HEK293 (cell line): ENCODE measurements around the gene EHD1.

Experiments
- BCL11B ChIP-seq: fragments of 450-650 bp; formaldehyde crosslinking; IDR thresholded peaks from 2 replicates; pipeline ENCODE4 v1.5.1; 2016; ENCODE audit warnings: low read depth, missing biosample characterization, missing genetic modification characterization
- EGR2 ChIP-seq: fragments of 450-650 bp; formaldehyde crosslinking; IDR thresholded peaks from 2 replicates; pipeline ENCODE4 v1.5.1; 2016; ENCODE audit warnings: low read depth, missing biosample characterization, missing genetic modification characterization
- HOXD13 ChIP-seq: sonication (generic); formaldehyde crosslinking; IDR thresholded peaks from 2 replicates; pipeline ENCODE4 v1.8.0; 2022; ENCODE audit warnings: missing genetic modification reagents, borderline replicate concordance
- IKZF3 ChIP-seq: fragments of 450-650 bp; IDR thresholded peaks from 2 replicates; pipeline ENCODE4 v1.5.0; 2018; ENCODE audit warnings: missing biosample characterization, mild to moderate bottlenecking, missing genetic modification characterization, moderate library complexity
- KLF9 ChIP-seq: fragments of 450-650 bp; formaldehyde crosslinking; IDR thresholded peaks from 2 replicates; pipeline ENCODE4 v1.5.1; 2016; ENCODE audit warnings: missing biosample characterization, missing genetic modification characterization, low read depth
- TRIM28 ChIP-seq: IDR thresholded peaks from 2 replicates; pipeline ENCODE4 v1.6.1; 2011; ENCODE audit warnings: low read length, control low read depth, borderline replicate concordance
- YY1 ChIP-seq: fragments of 450-650 bp; formaldehyde crosslinking; IDR thresholded peaks from 2 replicates; pipeline ENCODE4 v1.5.1; 2018; ENCODE audit warnings: missing biosample characterization, missing genetic modification characterization
- ZBTB1 ChIP-seq: fragments of 450-650 bp; formaldehyde crosslinking; IDR thresholded peaks from 2 replicates; pipeline ENCODE4 v1.5.1; 2016; ENCODE audit warnings: missing biosample characterization, missing genetic modification characterization
- ZBTB48 ChIP-seq: fragments of 450-650 bp; formaldehyde crosslinking; IDR thresholded peaks from 2 replicates; pipeline ENCODE4 v1.5.1; 2016; ENCODE audit warnings: missing biosample characterization, missing genetic modification characterization
- ZBTB8A ChIP-seq: fragments of 450-650 bp; formaldehyde crosslinking; IDR thresholded peaks from 2 replicates; pipeline ENCODE4 v1.5.1; 2016; ENCODE audit warnings: missing biosample characterization, missing genetic modification characterization
- ZEB2 ChIP-seq: fragments of 450-650 bp; formaldehyde crosslinking; IDR thresholded peaks from 2 replicates; pipeline ENCODE4 v1.5.1; 2016; ENCODE audit warnings: missing biosample characterization, missing genetic modification characterization
- ZFHX2 ChIP-seq: fragments of 450-650 bp; formaldehyde crosslinking; conservative IDR thresholded peaks from 2 replicates; pipeline ENCODE4 v1.5.1; 2016; ENCODE audit warnings: missing biosample characterization, missing genetic modification characterization
- ZFP41 ChIP-seq: fragments of 450-650 bp; formaldehyde crosslinking; IDR thresholded peaks from 2 replicates; pipeline ENCODE4 v1.5.1; 2016; ENCODE audit warnings: missing biosample characterization, missing genetic modification characterization, borderline replicate concordance
- ZNF10 ChIP-seq: fragments of 450-650 bp; formaldehyde crosslinking; IDR thresholded peaks from 2 replicates; pipeline ENCODE4 v1.5.1; 2017; ENCODE audit warnings: missing biosample characterization, missing genetic modification characterization
- ZNF169 ChIP-seq: fragments of 450-650 bp; formaldehyde crosslinking; IDR thresholded peaks from 2 replicates; pipeline ENCODE4 v1.5.1; 2016; ENCODE audit warnings: missing biosample characterization, missing genetic modification characterization
- ZNF214 ChIP-seq: fragments of 450-650 bp; formaldehyde crosslinking; IDR thresholded peaks from 2 replicates; pipeline ENCODE4 v1.5.1; 2017; ENCODE audit warnings: missing biosample characterization, mild to moderate bottlenecking, missing genetic modification characterization, borderline replicate concordance
- ZNF221 ChIP-seq: fragments of 450-650 bp; formaldehyde crosslinking; IDR thresholded peaks from 2 replicates; pipeline ENCODE4 v1.5.1; 2017; ENCODE audit warnings: missing biosample characterization, missing genetic modification characterization, borderline replicate concordance
- ZNF23 ChIP-seq: fragments of 450-650 bp; formaldehyde crosslinking; IDR thresholded peaks from 2 replicates; pipeline ENCODE4 v1.5.1; 2016; ENCODE audit warnings: missing biosample characterization, missing genetic modification characterization, borderline replicate concordance
- ZNF266 ChIP-seq: fragments of 450-650 bp; formaldehyde crosslinking; IDR thresholded peaks from 2 replicates; pipeline ENCODE4 v1.5.1; 2016; ENCODE audit warnings: missing biosample characterization, missing genetic modification characterization, low read depth
- ZNF366 ChIP-seq: fragments of 450-650 bp; formaldehyde crosslinking; conservative IDR thresholded peaks from 2 replicates; pipeline ENCODE4 v1.5.1; 2016; ENCODE audit warnings: missing biosample characterization, missing genetic modification characterization
- ZNF529 ChIP-seq: fragments of 450-650 bp; formaldehyde crosslinking; IDR thresholded peaks from 2 replicates; pipeline ENCODE4 v1.5.1; 2017; ENCODE audit warnings: missing genetic modification characterization, missing biosample characterization; ENCODE audit not compliant: insufficient replicate concordance
- ZNF558 ChIP-seq: fragments of 450-650 bp; formaldehyde crosslinking; IDR thresholded peaks from 2 replicates; pipeline ENCODE4 v1.5.1; 2016; ENCODE audit warnings: missing biosample characterization, missing genetic modification characterization
- ZNF560 ChIP-seq: fragments of 450-650 bp; formaldehyde crosslinking; IDR thresholded peaks from 2 replicates; pipeline ENCODE4 v1.5.1; 2017; ENCODE audit warnings: missing biosample characterization, missing genetic modification characterization, borderline replicate concordance
- ZNF585B ChIP-seq: fragments of 450-650 bp; formaldehyde crosslinking; IDR thresholded peaks from 2 replicates; pipeline ENCODE4 v1.5.1; 2016; ENCODE audit warnings: missing biosample characterization, missing genetic modification characterization
- ZNF654 ChIP-seq: fragments of 450-650 bp; formaldehyde crosslinking; IDR thresholded peaks from 2 replicates; pipeline ENCODE4 v1.5.1; 2016; ENCODE audit warnings: low read depth, missing biosample characterization, missing genetic modification characterization
- ZNF777 ChIP-seq: fragments of 450-650 bp; formaldehyde crosslinking; IDR thresholded peaks from 2 replicates; pipeline ENCODE4 v1.5.1; 2017; ENCODE audit warnings: missing biosample characterization, missing genetic modification characterization, borderline replicate concordance
- TF ChIP-seq, protein P1 (sequence below): fragments of 450-650 bp; formaldehyde crosslinking; IDR thresholded peaks from 2 replicates; pipeline ENCODE4; 2016; ENCODE audit warnings: missing biosample characterization, missing genetic modification characterization
- TF ChIP-seq, protein P2 (sequence below): fragments of 450-650 bp; formaldehyde crosslinking; IDR thresholded peaks from 2 replicates; pipeline ENCODE4 v1.5.1; 2016; ENCODE audit warnings: missing biosample characterization, missing genetic modification characterization
- TF ChIP-seq, protein P3 (sequence below): fragments of 450-650 bp; formaldehyde crosslinking; IDR thresholded peaks from 2 replicates; pipeline ENCODE4 v1.5.1; 2016; ENCODE audit warnings: missing biosample characterization, missing genetic modification characterization, low read depth
- TF ChIP-seq, protein P4 (sequence below): fragments of 450-650 bp; formaldehyde crosslinking; conservative IDR thresholded peaks from 2 replicates; pipeline ENCODE4 v1.5.1; 2016; ENCODE audit warnings: low read depth, missing biosample characterization, missing genetic modification characterization

EHD1 gene

DNA sequence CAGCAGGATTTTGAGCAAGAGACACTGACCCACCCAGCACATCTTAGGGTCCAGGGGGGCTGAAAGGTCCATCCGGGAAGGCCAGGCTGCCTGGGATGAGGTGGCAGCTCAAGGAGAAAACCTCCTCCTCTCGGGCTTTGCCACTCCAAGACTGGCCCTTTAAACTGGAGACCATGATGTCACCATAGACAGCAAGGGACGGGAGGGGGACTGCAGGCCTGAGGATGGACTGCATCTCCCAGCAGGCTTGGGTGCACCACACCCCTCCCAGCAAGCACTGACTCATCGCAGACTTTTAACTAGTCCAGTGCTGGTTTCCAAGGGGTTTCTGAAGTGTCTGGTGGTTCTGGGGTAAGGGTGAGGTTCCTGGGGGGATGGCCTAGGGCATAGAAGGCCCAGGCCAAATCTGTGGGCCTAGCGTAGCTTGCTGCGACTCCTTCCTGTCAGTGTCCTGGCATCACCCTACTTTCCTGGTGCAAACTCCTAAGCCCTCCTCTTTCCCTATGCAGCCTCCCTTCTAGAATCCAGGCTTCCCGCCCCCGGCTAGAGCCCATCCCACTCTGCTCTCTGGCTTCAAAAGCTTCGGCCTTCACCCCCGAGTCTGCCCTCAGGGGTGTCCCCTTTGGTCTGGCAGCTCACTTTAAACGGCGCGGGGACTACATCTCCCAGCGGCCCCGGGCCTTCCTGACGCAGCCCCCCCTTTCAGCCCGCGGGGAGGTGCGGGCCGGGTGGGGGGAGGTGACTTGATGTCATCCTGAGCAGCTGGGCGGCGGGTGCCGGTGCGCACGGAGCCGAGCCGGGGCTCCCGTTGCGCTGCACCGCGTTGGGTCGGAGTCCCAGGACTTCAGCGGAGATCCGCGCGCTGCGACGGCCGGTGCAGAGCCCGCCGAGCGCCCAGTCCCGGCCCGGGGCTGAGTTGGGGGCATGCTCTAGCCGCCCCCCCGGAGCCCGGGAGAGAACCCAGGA is 45.8 kb upstream of the EHD1 start, which contains the start of gene PPP2R5B (continued):
- TF ChIP-seq ZEB2 (peak; percentile 83), ZBTB8A (tag by site-specific recombination) (peak; percentile 75), HOXD13 (CRISPR knock-in tag) (no peak), ZNF214 (tag by site-specific recombination) (no peak), IKZF3 (tag by site-specific recombination) (no peak), ZNF169 (no peak), ZBTB48 (peak; percentile 59), ZNF366 (0 out of 2 replicates have a peak, but pooled peaks have one; percentile 9), ZNF560 (no peak), KLF9 (tag by site-specific recombination) (peak; percentile 92), ZFHX2 (tag by site-specific recombination) (peak; percentile 47; the same call in 1 of the 2 replicates), YY1 (0 out of 2 replicates have a peak, but pooled peaks have one; percentile 12), EGR2 (tag by site-specific recombination) (no peak), ZNF558 (tag by site-specific recombination) (no peak), ZNF10 (tag by site-specific recombination) (no peak), ZNF266 (tag by site-specific recombination) (no peak), ZNF529 (no peak), ZNF777 (no peak), ZFP41 (tag by site-specific recombination) (no peak), ZNF585B (no peak), ZNF221 (tag by site-specific recombination) (no peak), ZBTB1 (tag by site-specific recombination) (no peak), ZNF23 (no peak), TRIM28 (peak; percentile 32; the same call in 1 of the 2 replicates), ZNF654 (tag by site-specific recombination) (no peak), BCL11B (tag by site-specific recombination) (no peak)
- TF ChIP-seq, protein P1, sequence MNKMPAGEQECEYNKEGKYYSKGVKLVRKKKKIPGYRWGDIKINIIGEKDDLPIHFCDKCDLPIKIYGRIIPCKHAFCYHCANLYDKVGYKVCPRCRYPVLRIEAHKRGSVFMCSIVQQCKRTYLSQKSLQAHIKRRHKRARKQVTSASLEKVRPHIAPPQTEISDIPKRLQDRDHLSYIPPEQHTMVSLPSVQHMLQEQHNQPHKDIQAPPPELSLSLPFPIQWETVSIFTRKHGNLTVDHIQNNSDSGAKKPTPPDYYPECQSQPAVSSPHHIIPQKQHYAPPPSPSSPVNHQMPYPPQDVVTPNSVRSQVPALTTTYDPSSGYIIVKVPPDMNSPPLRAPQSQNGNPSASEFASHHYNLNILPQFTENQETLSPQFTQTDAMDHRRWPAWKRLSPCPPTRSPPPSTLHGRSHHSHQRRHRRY (tag by site-specific recombination) = no peak
- TF ChIP-seq, protein P2, sequence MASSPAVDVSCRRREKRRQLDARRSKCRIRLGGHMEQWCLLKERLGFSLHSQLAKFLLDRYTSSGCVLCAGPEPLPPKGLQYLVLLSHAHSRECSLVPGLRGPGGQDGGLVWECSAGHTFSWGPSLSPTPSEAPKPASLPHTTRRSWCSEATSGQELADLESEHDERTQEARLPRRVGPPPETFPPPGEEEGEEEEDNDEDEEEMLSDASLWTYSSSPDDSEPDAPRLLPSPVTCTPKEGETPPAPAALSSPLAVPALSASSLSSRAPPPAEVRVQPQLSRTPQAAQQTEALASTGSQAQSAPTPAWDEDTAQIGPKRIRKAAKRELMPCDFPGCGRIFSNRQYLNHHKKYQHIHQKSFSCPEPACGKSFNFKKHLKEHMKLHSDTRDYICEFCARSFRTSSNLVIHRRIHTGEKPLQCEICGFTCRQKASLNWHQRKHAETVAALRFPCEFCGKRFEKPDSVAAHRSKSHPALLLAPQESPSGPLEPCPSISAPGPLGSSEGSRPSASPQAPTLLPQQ = peak; percentile 83
- TF ChIP-seq, protein P3, sequence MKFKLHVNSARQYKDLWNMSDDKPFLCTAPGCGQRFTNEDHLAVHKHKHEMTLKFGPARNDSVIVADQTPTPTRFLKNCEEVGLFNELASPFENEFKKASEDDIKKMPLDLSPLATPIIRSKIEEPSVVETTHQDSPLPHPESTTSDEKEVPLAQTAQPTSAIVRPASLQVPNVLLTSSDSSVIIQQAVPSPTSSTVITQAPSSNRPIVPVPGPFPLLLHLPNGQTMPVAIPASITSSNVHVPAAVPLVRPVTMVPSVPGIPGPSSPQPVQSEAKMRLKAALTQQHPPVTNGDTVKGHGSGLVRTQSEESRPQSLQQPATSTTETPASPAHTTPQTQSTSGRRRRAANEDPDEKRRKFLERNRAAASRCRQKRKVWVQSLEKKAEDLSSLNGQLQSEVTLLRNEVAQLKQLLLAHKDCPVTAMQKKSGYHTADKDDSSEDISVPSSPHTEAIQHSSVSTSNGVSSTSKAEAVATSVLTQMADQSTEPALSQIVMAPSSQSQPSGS (tag by site-specific recombination) = peak; percentile 96
- TF ChIP-seq, protein P4, sequence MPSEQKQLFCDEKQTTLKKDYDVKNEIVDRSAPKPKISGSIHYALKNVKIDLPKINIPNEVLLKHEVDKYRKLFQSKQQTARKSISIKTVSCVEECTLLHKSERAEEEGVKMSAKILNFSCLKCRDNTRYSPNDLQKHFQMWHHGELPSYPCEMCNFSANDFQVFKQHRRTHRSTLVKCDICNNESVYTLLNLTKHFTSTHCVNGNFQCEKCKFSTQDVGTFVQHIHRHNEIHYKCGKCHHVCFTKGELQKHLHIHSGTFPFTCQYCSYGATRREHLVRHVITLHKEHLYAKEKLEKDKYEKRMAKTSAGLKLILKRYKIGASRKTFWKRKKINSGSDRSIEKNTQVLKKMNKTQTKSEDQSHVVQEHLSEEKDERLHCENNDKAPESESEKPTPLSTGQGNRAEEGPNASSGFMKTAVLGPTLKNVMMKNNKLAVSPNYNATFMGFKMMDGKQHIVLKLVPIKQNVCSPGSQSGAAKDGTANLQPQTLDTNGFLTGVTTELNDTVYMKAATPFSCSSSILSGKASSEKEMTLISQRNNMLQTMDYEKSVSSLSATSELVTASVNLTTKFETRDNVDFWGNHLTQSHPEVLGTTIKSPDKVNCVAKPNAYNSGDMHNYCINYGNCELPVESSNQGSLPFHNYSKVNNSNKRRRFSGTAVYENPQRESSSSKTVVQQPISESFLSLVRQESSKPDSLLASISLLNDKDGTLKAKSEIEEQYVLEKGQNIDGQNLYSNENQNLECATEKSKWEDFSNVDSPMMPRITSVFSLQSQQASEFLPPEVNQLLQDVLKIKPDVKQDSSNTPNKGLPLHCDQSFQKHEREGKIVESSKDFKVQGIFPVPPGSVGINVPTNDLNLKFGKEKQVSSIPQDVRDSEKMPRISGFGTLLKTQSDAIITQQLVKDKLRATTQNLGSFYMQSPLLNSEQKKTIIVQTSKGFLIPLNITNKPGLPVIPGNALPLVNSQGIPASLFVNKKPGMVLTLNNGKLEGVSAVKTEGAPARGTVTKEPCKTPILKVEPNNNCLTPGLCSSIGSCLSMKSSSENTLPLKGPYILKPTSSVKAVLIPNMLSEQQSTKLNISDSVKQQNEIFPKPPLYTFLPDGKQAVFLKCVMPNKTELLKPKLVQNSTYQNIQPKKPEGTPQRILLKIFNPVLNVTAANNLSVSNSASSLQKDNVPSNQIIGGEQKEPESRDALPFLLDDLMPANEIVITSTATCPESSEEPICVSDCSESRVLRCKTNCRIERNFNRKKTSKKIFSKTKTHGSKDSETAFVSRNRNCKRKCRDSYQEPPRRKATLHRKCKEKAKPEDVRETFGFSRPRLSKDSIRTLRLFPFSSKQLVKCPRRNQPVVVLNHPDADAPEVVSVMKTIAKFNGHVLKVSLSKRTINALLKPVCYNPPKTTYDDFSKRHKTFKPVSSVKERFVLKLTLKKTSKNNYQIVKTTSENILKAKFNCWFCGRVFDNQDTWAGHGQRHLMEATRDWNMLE (tag by site-specific recombination) = no peak
